Measurements from ENCODE around the gene RAPGEF1. TPM values are rescaled to one million over a fixed set of nuclear protein-coding genes. Genes with fewer than 3 reads are reported as not detected.

RAPGEF1 gene
- total and polyA plus RNA-seq, 2 donors (not counting 3 experiments of a cell fraction or from before 2014, with no cell fraction given): 50.0 to 124 TPM

GRCh38 chr9:131601683-131602181 lies 138.1 kb downstream of the RAPGEF1 start:
- H3K27me3 ChIP-seq (ENCODE audit: control insufficient read depth in 2 of 2, insufficient read depth in 2 of 2, low read length in 2 of 2): no peaks in the 10 kb centered on the region
- H3K4me1 ChIP-seq (ENCODE audit: control insufficient read depth, extremely low read depth, insufficient read depth, low read length): no peaks in the 10 kb centered on the region
- dilution Hi-C loops (cut with MboI; ENCODE audit: extremely low pct_ligation_motif_present, low sequenced_read_pairs): no loop called here
- H3K9ac ChIP-seq (replicated peaks; ENCODE audit: extremely low read depth, insufficient read depth, low read length): no peak overlapping the region
- DNase-seq (ENCODE audit: low read depth, low spot score): no peak
- no peak overlapping the region for H3K27ac ChIP-seq (ENCODE audit: insufficient read depth, low read depth, low read length)
- no peaks in the 10 kb centered on the region for H3K9me3 ChIP-seq (replicated peaks; ENCODE audit: control insufficient read depth, insufficient read depth, low read length)
- intact Hi-C loops (cut with micrococcal nuclease): no loop called here
- POLR2A ChIA-PET: no interaction called here
- H3K4me2 ChIP-seq (ENCODE audit: insufficient read depth, low read length): no peak overlapping the region
- peaks cover 5 to 52% of the 10 kb centered on the region in 2 experiments for H3K36me3 ChIP-seq (ENCODE audit: control insufficient read depth in 2 of 2, extremely low read depth in 1 of 2, insufficient read depth in 2 of 2, low read length in 2 of 2)
- CTCF ChIA-PET: interaction anchor here (0.6 to 1.5 kb wide), 4 partner anchors 135 to 154 kb away, joined by 3 read pairs; no protein-coding TSS in a partner anchor
- BruUV-seq (replicated peaks): no TSS peak
- no peak overlapping the region for H3K4me3 ChIP-seq (replicated peaks in 1 of 3; ENCODE audit: insufficient read depth in 1 of 3, low read depth in 1 of 3, low read length in 3 of 3)
- no peaks in the 10 kb centered on the region for H4K20me1 ChIP-seq (replicated peaks; ENCODE audit: control insufficient read depth, extremely low read depth, insufficient read depth, low read length)
- no peak for FAIRE-seq
- H2AFZ ChIP-seq (ENCODE audit: low read depth, low read length): no peak overlapping the region
- H3K9me1 ChIP-seq (replicated peaks; ENCODE audit: control insufficient read depth, extremely low read depth, insufficient read depth, low read length): no peaks in the 10 kb centered on the region
- H3K79me2 ChIP-seq (ENCODE audit: control insufficient read depth, insufficient read depth, low read length): no peaks in the 10 kb centered on the region
- TF ChIP-seq JUN (IDR thresholded peaks at IDR 0.05; ENCODE audit: borderline replicate concordance, insufficient read depth, insufficient read length, low read depth) (no peak), MAX (IDR thresholded peaks at IDR 0.05; ENCODE audit: insufficient read depth, insufficient read length) (no peak), EZH2 (IDR thresholded peaks at IDR 0.05; ENCODE audit: borderline replicate concordance, low read depth, low read length, severe bottlenecking) (no peak), GATA2 (IDR thresholded peaks at IDR 0.05; ENCODE audit: insufficient read depth, insufficient read length, low read depth, low read length) (no peak), POLR2AphosphoS5 (IDR thresholded peaks at IDR 0.05; ENCODE audit: insufficient read depth, low read depth, low read length) (no peak), FOS (IDR thresholded peaks at IDR 0.05; ENCODE audit: borderline replicate concordance, insufficient read depth, low read length) (no peak), MYC (IDR thresholded peaks at IDR 0.05; ENCODE audit: low read depth, low read length) (no peak), CTCF (IDR thresholded peaks at IDR 0.05; ENCODE audit: extremely low read depth in 1 of 2, insufficient read depth in 1 of 2, low read depth in 1 of 2, low read length in 2 of 2) (no peak), POLR2A (IDR thresholded peaks at IDR 0.05; ENCODE audit: low read depth, low read length) (no peak)
